ENCODE measurements around the gene C18orf63. TPM values are rescaled to one million over a fixed set of nuclear protein-coding genes. Genes with fewer than 3 reads are reported as not detected.

C18orf63 gene
- total and polyA plus RNA-seq, 4 donors: not detected

GRCh38 chr18:74316257-74317170 is 875 bp downstream of the C18orf63 start:
- Histone ChIP-seq H3K4me1 (ENCODE audit: control insufficient read depth in 4 of 4, insufficient read depth in 4 of 4, low read length in 3 of 4) (peaks cover 0 to 6% (median 2%) of the 10 kb centered on the region in 4 donors), H3K9me3 (ENCODE audit: control insufficient read depth in 4 of 4, low read length in 3 of 4) (no peaks in the 10 kb centered on the region), H3K27me3 (ENCODE audit: control insufficient read depth in 4 of 4, insufficient read depth in 4 of 4, low read length in 3 of 4) (no peaks in the 10 kb centered on the region), H3K4me3 (ENCODE audit: low read depth in 1 of 3, low read length in 3 of 3) (no peak overlapping the region), H3K36me3 (ENCODE audit: control insufficient read depth in 4 of 4, insufficient read depth in 3 of 4, low read depth in 1 of 4, low read length in 3 of 4) (no peaks in the 10 kb centered on the region), H3K27ac (ENCODE audit: low read depth in 1 of 2, low read length in 2 of 2) (no peak overlapping the region), H3K9ac (ENCODE audit: low read depth in 1 of 2, low read length in 2 of 2) (no peak overlapping the region)
- no peak for DNase-seq (ENCODE audit: low spot score)
- TF ChIP-seq RAD21 (IDR thresholded peaks at IDR 0.05) (no peak), SP1 (IDR thresholded peaks at IDR 0.05) (no peak), ATF3 (IDR thresholded peaks at IDR 0.05) (no peak), FOXA1 (IDR thresholded peaks at IDR 0.05) (peak; percentile 23), HNF4A (conservative IDR thresholded peaks at IDR 0.05) (peak; percentile 13 to 31), RXRA (IDR thresholded peaks at IDR 0.05) (peak in 1 of 2 donors; percentile 9), TAF1 (conservative IDR thresholded peaks at IDR 0.05) (no peak), GABPA (IDR thresholded peaks at IDR 0.05 in 1 of 2, conservative IDR thresholded peaks at IDR 0.05 in 1 of 2) (no peak), MAX (IDR thresholded peaks at IDR 0.05) (no peak), YY1 (IDR thresholded peaks at IDR 0.05) (no peak), FOXA2 (IDR thresholded peaks at IDR 0.05) (peak; percentile 55), ZBTB33 (IDR thresholded peaks at IDR 0.05) (no peak), EGR1 (IDR thresholded peaks at IDR 0.05; ENCODE audit: low read depth in 2 of 2) (no peak), NR2F2 (IDR thresholded peaks at IDR 0.05) (no peak), JUND (IDR thresholded peaks at IDR 0.05) (no peak), HNF4G (IDR thresholded peaks at IDR 0.05) (no peak), CTCF (IDR thresholded peaks at IDR 0.05; ENCODE audit: low read depth, low read length, missing input control) (no peak), REST (IDR thresholded peaks at IDR 0.05) (no peak)
- 82% methylated on average over 29 of the region's 29 CpGs for WGBS

All from liver (tissue), 9 donors.